GM18951 (cell line): Measurements from ENCODE around the gene RAB40B.

Experiments
- POLR2A ChIP-seq: IDR thresholded peaks from 4 replicates; pipeline ENCODE4 v1.6.1; 2011; ENCODE audit warnings: mild to moderate bottlenecking; ENCODE audit not compliant: insufficient read length, insufficient read depth; ENCODE audit errors: extremely low read depth
- in situ Hi-C: fragments of 300-500 bp; cut with MboI; formaldehyde crosslinking; loops from one replicate; pipeline ENCODE4 v1.12.0; 2022; ENCODE audit warnings: low sequenced_read_pairs, mixed read lengths, inconsistent platforms; ENCODE audit not compliant: unreplicated experiment

RAB40B gene

DNA sequence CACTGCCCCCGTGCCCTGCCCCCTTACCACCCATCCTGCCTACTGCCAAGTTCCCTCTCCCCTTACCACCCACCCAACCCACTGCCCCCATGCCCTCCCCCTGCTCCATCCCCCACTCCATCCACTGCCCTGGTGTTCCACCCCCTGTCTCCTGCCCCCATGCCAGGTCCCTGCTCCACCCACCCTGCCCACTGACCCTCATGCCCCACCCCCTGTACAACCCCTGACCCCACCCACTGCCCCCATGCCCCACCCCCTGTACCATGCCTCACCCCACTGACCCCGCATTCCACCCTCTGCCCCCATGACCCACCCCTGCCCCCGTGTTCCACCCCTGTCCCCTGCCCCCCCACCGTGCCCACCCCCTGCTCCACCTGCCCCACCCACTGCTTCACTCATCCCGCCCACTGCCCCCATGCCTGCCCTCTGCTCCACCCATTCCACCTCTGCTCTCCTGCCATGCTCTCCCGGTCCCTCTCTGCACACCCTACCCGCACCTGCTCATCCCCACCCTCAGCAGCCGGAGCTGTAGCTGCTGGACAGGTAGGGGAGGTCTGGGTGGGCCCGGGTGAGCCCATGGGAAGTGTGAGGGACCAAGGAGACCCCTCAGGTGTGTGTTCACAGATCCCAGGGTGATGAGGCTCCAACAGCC is 10.7 kb upstream of the RAB40B start:
- TF ChIP-seq POLR2A, result no peak
- in situ Hi-C loops, result no loop called here

DNA sequence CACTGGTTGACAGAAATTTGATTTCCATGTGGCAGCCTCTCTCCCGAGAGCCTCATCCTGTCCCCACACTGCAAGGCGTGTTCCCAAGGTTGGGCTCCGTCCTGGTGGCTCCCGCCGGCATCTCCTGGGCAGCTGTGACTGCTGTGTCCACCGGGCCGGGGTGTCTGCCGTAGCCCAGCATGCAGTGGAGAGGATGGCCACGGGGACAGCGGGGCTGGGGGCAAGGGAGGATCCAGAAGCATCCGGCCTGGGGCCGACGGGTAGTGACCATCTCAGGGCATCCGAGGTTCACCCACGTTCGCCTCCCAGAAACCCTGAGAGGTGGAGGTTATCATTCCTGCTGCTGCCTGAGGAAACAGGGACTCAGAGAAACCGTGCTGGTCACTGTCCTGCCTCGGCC is 7.3 kb upstream of the RAB40B start:
- no peak for TF ChIP-seq POLR2A
- in situ Hi-C loops, result no loop called here

DNA sequence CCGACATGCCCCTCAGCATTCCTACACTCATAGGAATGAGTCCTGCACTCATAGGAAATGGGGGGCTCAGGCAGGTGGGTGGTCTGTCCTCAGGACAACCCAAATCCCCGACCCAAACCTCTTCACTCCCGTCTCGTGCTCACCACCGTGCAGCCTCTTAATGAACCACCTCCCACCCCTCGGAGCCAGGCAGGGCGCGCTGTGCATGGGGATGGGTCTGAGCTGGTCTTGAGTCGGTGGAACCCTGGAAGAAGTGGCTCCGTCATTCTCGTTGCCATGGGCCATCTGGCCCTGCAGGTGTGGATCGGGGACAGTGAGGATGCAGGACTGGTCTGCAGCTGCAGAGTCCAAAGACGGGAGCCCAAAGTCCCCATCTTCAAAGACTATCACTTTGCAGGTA is 6.4 kb upstream of the RAB40B start:
- no peak for TF ChIP-seq POLR2A

DNA sequence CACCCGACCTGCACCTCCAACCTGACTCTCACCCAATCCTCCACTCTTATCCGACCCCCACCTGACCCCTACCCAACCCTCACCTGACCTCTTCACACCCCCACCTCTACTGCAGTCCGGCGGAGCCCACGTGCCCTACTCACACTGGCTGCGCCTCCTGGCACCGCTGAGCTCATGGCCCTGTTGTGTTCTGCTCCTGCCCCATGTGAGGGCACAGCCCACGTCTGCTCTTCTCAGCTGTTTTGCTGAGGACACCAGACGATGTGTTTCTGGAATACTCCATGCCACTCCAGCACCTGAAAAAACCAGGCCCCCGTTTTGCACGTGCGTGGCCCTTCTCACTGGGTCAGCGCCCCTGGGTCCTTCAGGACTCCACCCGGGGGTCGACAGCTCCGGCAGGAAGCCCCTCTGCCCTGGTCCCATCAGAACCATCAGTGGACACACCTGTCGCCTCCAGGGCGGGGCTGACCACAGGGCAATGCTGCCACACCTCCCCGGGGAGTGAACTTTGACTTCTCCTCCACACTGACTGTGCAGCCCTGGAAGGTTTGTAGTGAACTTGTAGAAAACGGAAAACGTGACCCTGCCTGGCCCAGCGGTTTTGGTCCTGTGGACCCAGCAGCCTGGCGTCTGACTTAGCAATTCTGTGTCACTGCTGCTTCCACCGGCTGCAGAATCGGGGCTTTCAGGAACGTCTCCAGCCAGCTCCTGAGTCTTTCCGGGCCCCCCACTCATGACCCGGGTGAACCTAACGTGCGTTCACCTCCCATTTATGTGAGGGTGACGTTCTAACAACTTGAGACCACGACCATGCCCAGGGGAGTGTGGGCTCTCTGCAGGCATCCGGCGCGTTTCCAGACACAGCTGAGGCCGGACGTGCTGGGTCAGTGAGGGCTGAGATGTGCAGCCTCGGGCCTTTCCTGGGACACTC is 5.7 kb upstream of the RAB40B start:
- in situ Hi-C loops, result no loop called here
- no peak for TF ChIP-seq POLR2A

More for the DNA sequence above, 6.4 kb upstream of the RAB40B start:
- in situ Hi-C loops, result no loop called here

DNA sequence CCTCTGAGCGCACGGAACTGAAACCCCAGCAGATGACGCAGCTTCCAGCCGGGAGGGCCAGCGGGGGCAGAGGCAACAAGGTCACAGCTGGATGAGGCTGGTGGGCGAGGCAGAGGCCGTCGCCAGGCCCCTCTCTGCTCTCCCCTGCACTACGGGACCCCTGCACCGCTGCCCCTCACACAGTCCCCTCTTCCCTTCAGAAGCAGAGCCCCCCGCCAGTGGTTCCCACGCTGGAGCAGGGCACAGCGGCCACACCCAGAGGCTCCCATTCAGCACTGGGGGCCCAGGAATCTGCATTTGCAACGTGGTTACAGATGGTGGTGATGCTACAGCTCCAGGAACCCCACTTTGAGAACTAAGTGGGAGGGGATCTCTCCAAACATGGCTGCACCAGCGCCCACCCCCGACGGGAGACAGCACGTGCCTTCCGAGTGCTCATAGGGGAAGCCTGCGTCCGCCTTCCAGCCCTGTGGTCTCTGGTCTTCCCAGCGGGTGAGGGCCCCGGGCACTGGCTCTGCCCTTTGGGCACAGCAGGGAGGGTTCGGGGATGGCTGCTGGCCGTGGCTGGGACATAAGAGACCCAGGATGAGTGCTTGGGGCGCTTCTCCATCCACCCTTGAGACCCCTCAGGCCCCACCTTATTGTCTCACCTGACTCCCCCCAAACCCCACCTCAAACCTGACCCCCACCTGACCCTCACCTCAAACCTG is 4.7 kb upstream of the RAB40B start:
- no peak for TF ChIP-seq POLR2A
- in situ Hi-C loops, result no loop called here

DNA sequence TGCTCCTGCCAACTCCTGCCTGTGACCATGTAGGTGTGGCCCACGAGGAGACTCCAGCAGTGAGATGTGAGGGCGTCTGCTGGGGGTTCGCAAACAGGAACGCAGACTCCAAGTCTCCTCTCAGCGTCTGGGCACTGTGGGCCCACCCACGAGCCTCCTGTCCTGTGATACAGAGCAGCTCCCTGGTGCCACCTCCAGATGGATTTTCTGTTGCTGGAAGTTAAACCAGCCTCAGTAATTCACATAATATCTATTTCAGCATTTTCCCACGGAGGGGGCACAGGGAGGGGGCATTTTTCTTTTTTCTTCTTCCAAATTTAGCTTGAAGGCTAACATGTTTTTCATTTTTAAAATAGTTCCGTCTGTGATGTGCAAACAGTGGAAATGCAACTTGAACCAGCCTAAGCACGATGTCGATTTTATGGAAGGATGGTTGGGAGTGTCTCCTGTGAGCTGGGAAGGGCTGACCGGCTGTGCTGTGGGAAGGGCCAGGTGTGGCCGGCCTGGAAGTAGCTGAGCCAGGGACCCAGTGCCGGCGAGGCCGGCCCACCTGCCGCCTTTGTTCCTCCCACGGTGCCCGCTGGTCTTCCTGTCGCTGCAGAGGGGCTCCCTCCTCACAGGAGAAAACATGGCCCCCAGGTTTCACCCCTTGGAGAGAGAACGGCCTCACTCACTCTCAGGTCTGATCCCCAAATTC is 3.9 kb upstream of the RAB40B start:
- TF ChIP-seq POLR2A, result no peak
- in situ Hi-C loops, result no loop called here

GRCh38 chr17:82699551-82699950 is 1.1 kb upstream of the RAB40B start:
- TF ChIP-seq POLR2A, result no peak
- in situ Hi-C loops, result no loop called here

- in situ Hi-C loops, result no loop called here
- TF ChIP-seq POLR2A, result no peak
Measured at GRCh38 chr17:82698974-82699442, 510 bp upstream of the RAB40B start.

DNA sequence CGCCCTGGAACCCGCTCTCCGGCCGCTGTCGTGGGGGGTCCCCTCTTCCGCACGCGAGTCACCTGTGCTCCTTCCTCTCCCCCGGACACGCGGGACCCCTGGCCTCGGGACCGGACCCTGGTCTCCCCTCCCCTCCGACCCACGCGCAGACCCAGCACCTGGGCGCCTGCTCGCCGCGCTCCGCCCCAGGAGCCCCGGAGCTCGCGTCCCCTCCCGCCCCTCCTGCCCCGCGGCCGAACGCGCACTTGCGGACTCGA is 762 bp downstream of the RAB40B start:
- in situ Hi-C loops, result no loop called here
- TF ChIP-seq POLR2A, result no peak

- in situ Hi-C loops, result no loop called here
- TF ChIP-seq POLR2A, result no peak
Measured at GRCh38 chr17:82696916-82697807, 1.3 kb downstream of the RAB40B start.

DNA sequence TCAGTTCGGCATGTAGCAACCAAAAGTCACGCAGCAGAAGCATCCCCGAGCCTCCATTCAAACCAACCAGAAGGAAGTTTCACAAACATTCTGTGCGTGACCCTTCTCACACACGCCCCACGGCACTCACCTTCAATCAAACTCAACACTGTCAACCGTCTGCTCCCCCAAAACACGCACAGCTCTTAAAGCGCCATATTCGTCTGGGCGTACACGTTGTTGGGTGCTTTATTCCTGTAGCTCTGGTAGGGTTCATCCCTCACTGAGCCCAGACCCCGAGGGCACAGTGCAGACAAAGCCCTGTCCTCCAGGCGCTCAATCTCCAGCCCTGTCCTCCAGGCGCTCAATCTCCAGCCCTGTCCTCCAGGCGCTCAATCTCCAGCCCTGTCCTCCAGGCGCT is 2.2 kb downstream of the RAB40B start:
- in situ Hi-C loops, result no loop called here
- no peak for TF ChIP-seq POLR2A

GRCh38 chr17:82694647-82695046 is 3.9 kb downstream of the RAB40B start:
- TF ChIP-seq POLR2A, result no peak
- in situ Hi-C loops, result no loop called here
